Ovary (tissue), 9 donors: ENCODE data around the gene SPATC1L. TPM values are rescaled to one million over a fixed set of nuclear protein-coding genes. Genes with fewer than 3 reads are reported as not detected.

ENCODE experiments used
- DNase-seq, 5 donors: peaks; one replicate each; pipeline ENCODE4 v3.0.0-alpha.2; 2019 to 2020
- H3K27ac ChIP-seq, 2 donors: fragments of 200-600 bp; one replicate each; pipeline versions ENCODE4 v1.5.1 to v1.8.0; 2019 to 2022
- H3K27me3 ChIP-seq: fragments of 200-600 bp; one replicate; pipeline ENCODE4 v1.8.0; 2022
- H3K36me3 ChIP-seq: fragments of 200-600 bp; sonication (generic); one replicate; pipeline ENCODE4 v1.5.1; 2019
- H3K4me1 ChIP-seq: one replicate; pipeline ENCODE4 v1.8.1; 2013; ENCODE audit warnings: mild to moderate bottlenecking, moderate library complexity; ENCODE audit not compliant: insufficient read depth
- H3K4me3 ChIP-seq: fragments of 200-600 bp; sonication (generic); one replicate; pipeline ENCODE4 v1.5.1; 2017
- H3K9me3 ChIP-seq, 2 donors: fragments of 200-600 bp in 1 of 2; sonication (generic) in 1 of 2; one replicate each; pipeline versions ENCODE4 v1.5.1 to v1.8.1; 2013 to 2019; ENCODE audit warnings: mild to moderate bottlenecking in 1 of 2, moderate library complexity in 1 of 2
- EP300 ChIP-seq: sonication (generic); formaldehyde crosslinking; IDR thresholded peaks from one replicate; pipeline ENCODE4 v1.6.1; 2017; ENCODE audit warnings: antibody characterized with exemption
- POLR2A ChIP-seq: fragments of 450-650 bp; IDR thresholded peaks from one replicate; pipeline ENCODE4 v1.6.1; 2017; ENCODE audit warnings: antibody characterized with exemption, mild to moderate bottlenecking, moderate library complexity
- WGBS, 3 donors: extraction: QIAGEN DNeasy Blood & Tissue Kit in 1 of 3; methylation state at CpG; one replicate each; pipeline versions ENCODE4 v1.1.5 to v1.1.7; 2013 to 2017; 5-methylcytosine and 5-hydroxymethylcytosine counted together
- intact Hi-C, 4 donors: fragments of 100-400 bp; cut with DNase I; formaldehyde crosslinking; loops; one replicate each; pipeline versions ENCODE4 v1.11.0 to v1.15.1; 2022 to 2023
- polyA plus RNA-seq, 2 donors: library from polyadenylated mRNA; stranded (reverse); fragments of 200-250 nt in 1 of 2; fragments of 350-450 nt in 1 of 2; fragmentation: Illumina TruSeq in 1 of 2; extraction: RNeasy Lipid Tissue Mini Kit (QIAGEN cat#74804) in 1 of 2; gene quantifications; one replicate each; pipeline ENCODE4 v1.2.3, GENCODE V29; 2013 to 2014
- total RNA-seq, 7 donors: library from RNA; depleted of rRNA in 2 of 7; stranded (reverse); fragments of >200 nt in 2 of 7; fragmentation: NEBNext Ultra II Directional in 3 of 7; extraction: Animal tissue kit (Norgen Biotek cat#: 25700) in 3 of 7; gene quantifications; one replicate each; pipeline versions ENCODE4 v1.1.0 to v1.2.4, GENCODE V29; 2016 to 2023
- TF ChIP-seq, protein P1 (sequence below), 3 donors: fragments of 450-650 bp in 2 of 3; fragments of 200-600 bp in 1 of 3; IDR thresholded peaks; one replicate each; pipeline versions ENCODE4 v1.5.1 to v1.8.0; 2016 to 2022; ENCODE audit warnings: antibody characterized with exemption in 3 of 3, mild to moderate bottlenecking in 1 of 3
- donor health status: DM: no; HTN: no; CAD: no; lungs with moderate emphysema.
- donor health status: DM: no; HTN: no; CAD: no.
- donor health status: Bipolar disorder and iron deficiency.
- donor health status: DM: yes; HTN: yes; CAD: no.
- donor health status: DM: no; HTN: no; CAD: no.
- donor health status: DM: yes; HTN: yes; CAD: no.

Gene SPATC1L
- total and polyA plus RNA-seq, 9 donors, result 2.8 to 21.3 (median 14.9) TPM

DNA sequence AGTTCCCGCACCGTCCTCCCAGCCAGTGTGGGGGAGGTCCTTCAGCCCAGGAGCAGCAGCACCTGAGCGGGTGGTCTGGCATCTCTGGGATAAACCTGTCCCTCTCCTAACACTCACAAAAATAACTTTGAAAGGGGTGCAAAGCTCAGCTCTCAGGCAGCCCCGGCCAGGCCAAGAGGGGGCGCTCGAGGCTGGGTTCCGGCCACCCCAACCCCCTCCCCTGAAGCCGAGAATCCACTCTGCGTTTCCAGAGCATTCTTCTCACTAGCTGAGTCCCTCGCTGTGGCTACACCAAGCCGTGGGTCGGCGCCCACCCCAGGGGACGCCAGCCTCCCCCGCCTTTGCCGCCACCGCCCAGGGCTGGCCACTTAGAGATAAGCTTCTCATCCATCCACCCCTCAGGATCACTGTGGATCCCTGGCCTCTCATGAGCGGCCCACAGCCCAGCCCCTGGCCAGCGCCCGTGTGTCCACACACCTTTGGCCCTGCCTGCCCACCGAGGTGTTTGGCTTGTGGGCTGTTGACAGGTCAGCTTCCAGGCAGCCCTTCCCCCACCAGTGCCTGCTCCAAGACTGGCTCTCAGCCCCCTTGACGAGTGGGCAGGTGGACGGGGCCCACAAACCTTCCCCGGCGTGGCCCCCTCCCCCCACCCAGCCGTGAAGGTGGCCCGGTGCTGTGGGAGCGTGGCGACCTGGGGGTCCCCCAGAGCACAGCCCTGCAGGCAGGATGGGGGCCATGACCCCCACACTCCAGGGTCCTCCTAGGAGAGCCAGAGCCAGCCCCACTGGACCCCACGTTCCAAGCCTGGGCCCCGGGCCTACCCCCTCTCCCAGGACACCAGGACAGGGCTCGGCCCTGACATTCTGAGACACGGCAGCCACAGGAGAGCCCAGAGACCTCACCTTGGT lies 30.8 kb downstream of the SPATC1L start:
- 32 to 36% (median 35%) methylated on average over 33 of the region's 33 CpGs for WGBS, 3 donors
- TF ChIP-seq, protein P1, sequence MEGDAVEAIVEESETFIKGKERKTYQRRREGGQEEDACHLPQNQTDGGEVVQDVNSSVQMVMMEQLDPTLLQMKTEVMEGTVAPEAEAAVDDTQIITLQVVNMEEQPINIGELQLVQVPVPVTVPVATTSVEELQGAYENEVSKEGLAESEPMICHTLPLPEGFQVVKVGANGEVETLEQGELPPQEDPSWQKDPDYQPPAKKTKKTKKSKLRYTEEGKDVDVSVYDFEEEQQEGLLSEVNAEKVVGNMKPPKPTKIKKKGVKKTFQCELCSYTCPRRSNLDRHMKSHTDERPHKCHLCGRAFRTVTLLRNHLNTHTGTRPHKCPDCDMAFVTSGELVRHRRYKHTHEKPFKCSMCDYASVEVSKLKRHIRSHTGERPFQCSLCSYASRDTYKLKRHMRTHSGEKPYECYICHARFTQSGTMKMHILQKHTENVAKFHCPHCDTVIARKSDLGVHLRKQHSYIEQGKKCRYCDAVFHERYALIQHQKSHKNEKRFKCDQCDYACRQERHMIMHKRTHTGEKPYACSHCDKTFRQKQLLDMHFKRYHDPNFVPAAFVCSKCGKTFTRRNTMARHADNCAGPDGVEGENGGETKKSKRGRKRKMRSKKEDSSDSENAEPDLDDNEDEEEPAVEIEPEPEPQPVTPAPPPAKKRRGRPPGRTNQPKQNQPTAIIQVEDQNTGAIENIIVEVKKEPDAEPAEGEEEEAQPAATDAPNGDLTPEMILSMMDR (IDR thresholded peaks at IDR 0.05), result peak; percentile 55 to 77 (median 62)
- TF ChIP-seq EP300, result no peak
- H3K36me3 ChIP-seq, result no peaks in the 10 kb centered on the region
- DNase-seq, result peak; percentile 72 to 85 (median 80)
- peak overlapping the region; percentile 26 to 55 for H3K27ac ChIP-seq
- no peaks in the 10 kb centered on the region for H3K9me3 ChIP-seq
- peaks cover 9% of the 10 kb centered on the region for H3K4me1 ChIP-seq
- intact Hi-C loops, result loop anchor here in 3 of 4 donors (5.0 to 10.0 kb wide), 4 partner anchors 71 to 134 kb away; partner anchors contain the start of genes LSS (in 2 of the 3), MCM3AP (in 1 of the 3) and YBEY (in 1 of the 3)
- H3K4me3 ChIP-seq, result no peak overlapping the region
- H3K27me3 ChIP-seq, result no peaks in the 10 kb centered on the region

DNA sequence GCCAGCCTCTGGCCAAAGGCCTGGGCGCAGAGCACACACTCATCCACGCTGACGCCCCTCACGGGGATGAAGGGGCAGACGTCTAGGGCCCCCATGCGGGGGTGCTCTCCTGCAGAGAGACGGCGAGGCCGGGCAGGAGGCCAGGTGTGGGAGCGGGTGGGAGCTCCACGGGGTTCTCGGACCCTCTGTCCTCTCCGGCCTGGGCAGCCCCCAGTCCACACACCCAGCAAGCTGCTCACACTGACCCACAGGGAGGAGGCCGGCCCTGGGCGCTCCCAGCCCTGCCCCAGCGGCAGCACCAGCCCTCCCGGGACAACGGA lies 31.4 kb downstream of the SPATC1L start:
- no peaks in the 10 kb centered on the region for H3K27me3 ChIP-seq
- H3K36me3 ChIP-seq, result no peaks in the 10 kb centered on the region
- intact Hi-C loops, result loop anchor here in 3 of 4 donors (5.0 to 10.0 kb wide), 4 partner anchors 72 to 134 kb away; partner anchors contain the start of genes LSS (in 2 of the 3), MCM3AP (in 1 of the 3) and YBEY (in 1 of the 3)
- peaks cover 9% of the 10 kb centered on the region for H3K4me1 ChIP-seq
- DNase-seq, result peak in 4 of 5 donors; percentile 41 to 67 (median 57)
- TF ChIP-seq POLR2A (no peak), EP300 (no peak)
- TF ChIP-seq, protein P1 (IDR thresholded peaks at IDR 0.05), result no peak
- WGBS, 3 donors, result 7 to 17% (median 9%) methylated on average over 6 to 18 of the region's 18 CpGs
- no peaks in the 10 kb centered on the region for H3K9me3 ChIP-seq
- no peak overlapping the region for H3K4me3 ChIP-seq
- peak overlapping the region; percentile 26 to 55 for H3K27ac ChIP-seq

DNA sequence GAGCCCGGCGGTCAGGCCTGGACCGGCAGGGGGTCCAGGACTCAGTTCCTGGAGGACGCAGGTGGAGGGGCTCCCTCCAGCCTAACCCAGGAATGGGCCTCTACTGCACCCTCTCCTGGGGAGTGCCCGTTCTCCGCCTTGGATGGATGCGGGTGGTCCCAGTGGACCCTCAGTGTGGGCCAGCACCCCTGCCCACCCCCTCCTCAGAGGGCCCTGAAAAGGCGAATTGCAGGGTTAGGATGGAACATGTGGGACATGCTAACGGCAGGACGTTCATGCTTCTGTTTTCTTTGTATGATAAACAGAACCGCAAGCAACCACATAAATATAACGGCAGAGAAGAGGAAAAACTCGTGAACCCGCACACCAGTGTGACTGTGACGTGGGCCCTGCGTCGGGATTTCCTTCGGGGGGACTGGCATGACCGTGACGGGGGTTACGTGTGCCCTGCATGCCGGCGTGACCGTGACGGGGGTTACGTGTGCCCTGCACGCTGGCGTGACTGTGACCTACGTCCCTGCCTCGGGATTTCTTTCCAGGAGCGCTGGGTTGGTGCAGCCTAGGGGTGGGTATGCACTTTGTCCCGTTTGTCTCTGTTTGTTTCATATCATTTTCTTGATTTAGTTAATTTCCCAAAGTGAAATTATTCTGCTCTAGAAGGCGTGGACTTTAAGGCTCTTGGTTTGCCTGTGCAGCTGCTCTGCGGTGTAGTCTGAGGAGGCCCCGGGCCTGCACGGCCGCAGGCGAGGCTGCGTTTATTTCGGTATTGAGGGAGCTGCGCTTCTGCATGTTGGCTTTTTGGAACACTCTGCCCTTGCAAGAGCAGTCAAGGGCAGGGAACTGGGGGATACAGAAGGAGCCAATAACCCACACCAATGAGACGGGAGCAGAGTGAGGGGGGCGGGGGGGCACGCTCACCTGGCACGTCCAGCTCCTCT lies 32.0 kb downstream of the SPATC1L start:
- WGBS, 3 donors, result 69 to 79% (median 77%) methylated on average over 45 of the region's 45 CpGs
- Histone ChIP-seq H3K4me1 (peaks cover 9% of the 10 kb centered on the region), H3K27ac (peak overlapping the region; percentile 26 to 55), H3K36me3 (no peaks in the 10 kb centered on the region), H3K9me3 (no peaks in the 10 kb centered on the region), H3K4me3 (no peak overlapping the region), H3K27me3 (no peaks in the 10 kb centered on the region)
- intact Hi-C loops, result loop anchor here in 3 of 4 donors (5.0 to 10.0 kb wide), 4 partner anchors 73 to 135 kb away; partner anchors contain the start of genes LSS (in 2 of the 3), MCM3AP (in 1 of the 3) and YBEY (in 1 of the 3)
- TF ChIP-seq EP300 (no peak), POLR2A (no peak)
- TF ChIP-seq, protein P1 (IDR thresholded peaks at IDR 0.05), result no peak
- peak; percentile 17 to 44 (median 33) for DNase-seq
